A673 (cell line): ENCODE results near the gene CDK5R2.

Experiments used
- EZH2 ChIP-seq: fragments of 200-600 bp; sonication (generic); IDR thresholded peaks from 2 replicates; pipeline ENCODE4 v1.6.1; 2017; ENCODE audit warnings: borderline replicate concordance, low read depth, mild to moderate bottlenecking, mixed read lengths, antibody characterized with exemption, low read length; ENCODE audit not compliant: poor library complexity, severe bottlenecking
- TF ChIP-seq, protein P1 (sequence below): fragments of 300-800, 200-600 bp; sonication (generic); conservative IDR thresholded peaks from 2 replicates; pipeline ENCODE4 v1.5.1; 2017; ENCODE audit warnings: low read depth, mild to moderate bottlenecking, antibody characterized with exemption, low read length, moderate library complexity, mixed read lengths

DNA sequence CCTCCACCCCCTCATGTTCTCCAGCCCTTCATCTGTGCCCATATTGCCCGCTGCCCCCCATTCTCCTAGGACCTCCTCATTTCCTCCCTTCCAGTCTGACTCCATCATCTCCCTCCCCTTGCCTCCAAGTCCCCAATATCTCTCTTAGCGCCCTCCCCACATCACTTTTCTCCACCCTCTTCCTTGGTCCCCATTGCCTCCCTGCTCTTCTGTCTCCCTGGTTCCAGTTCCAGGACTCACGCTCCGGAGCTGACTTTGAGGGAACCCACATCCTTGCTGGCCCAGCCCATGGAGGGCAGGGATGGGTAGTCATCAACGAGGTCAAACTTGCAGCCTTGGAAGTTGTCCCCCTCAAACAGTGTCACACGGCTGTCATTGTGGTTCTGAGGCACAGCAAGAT, 31.1 kb downstream of the CDK5R2 start:
- TF ChIP-seq, protein P1, sequence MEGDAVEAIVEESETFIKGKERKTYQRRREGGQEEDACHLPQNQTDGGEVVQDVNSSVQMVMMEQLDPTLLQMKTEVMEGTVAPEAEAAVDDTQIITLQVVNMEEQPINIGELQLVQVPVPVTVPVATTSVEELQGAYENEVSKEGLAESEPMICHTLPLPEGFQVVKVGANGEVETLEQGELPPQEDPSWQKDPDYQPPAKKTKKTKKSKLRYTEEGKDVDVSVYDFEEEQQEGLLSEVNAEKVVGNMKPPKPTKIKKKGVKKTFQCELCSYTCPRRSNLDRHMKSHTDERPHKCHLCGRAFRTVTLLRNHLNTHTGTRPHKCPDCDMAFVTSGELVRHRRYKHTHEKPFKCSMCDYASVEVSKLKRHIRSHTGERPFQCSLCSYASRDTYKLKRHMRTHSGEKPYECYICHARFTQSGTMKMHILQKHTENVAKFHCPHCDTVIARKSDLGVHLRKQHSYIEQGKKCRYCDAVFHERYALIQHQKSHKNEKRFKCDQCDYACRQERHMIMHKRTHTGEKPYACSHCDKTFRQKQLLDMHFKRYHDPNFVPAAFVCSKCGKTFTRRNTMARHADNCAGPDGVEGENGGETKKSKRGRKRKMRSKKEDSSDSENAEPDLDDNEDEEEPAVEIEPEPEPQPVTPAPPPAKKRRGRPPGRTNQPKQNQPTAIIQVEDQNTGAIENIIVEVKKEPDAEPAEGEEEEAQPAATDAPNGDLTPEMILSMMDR, result no peak
- TF ChIP-seq EZH2, result no peak
